HT1080 (cell line): Measurements from ENCODE around the gene RETNLB. TPM values are rescaled to one million over a fixed set of nuclear protein-coding genes. Genes with fewer than 3 reads are reported as not detected.

ENCODE experiments used
- small RNA-seq: library from RNA; depleted of rRNA; stranded (forward); fragments of <200 nt; gene quantifications from one replicate; pipeline ENCODE3, GENCODE V24; 2014
- total RNA-seq: library from RNA; depleted of rRNA; stranded (reverse); fragments of >200 nt; shearing (Covaris generic); gene quantifications from 2 replicates; pipeline ENCODE4 v1.2.3, GENCODE V29; 2014; rRNA removed

RETNLB gene
- total RNA-seq, 1 experiment from 2014 or later = not detected

Small RNA genes lying within 50 kb of the gene (small RNA-seq; reads per million reads assigned to genes)
- not detected for gene AC092185.1

Other genes starting within 250 kb of the RETNLB start
- gene MYH15, start 246.8 kb downstream of the RETNLB start, total RNA-seq = 7.3 and 8.2 TPM in 2 replicates
- gene CIP2A, start 168.0 kb downstream of the RETNLB start, total RNA-seq = 68.1 and 91.2 TPM in 2 replicates
- 15.8 and 17.6 TPM in 2 replicates for gene DZIP3, start 167.7 kb downstream of the RETNLB start, total RNA-seq
- not detected in 2 replicates for gene TRAT1, start 65.4 kb upstream of the RETNLB start, total RNA-seq
- gene GUCA1C, start 196.5 kb upstream of the RETNLB start, total RNA-seq = not detected in 2 replicates